OCI-LY1 (cell line): ENCODE measurements around the gene UNC80.
A peak's percentile ranks its signal among the peaks of the same experiment; 100 is the strongest.

Source experiments
- H2AFZ ChIP-seq: fragments of 200-600 bp; sonication (generic), shearing (Covaris generic); 2 replicates; pipeline ENCODE4 v1.6.0; 2014; ENCODE audit warnings: antibody characterized with exemption, mild to moderate bottlenecking, low read length
- H3F3A ChIP-seq: fragments of 200-600 bp; sonication (generic), shearing (Covaris generic); 2 replicates; pipeline ENCODE4 v1.6.0; 2014; ENCODE audit warnings: mild to moderate bottlenecking, antibody characterized with exemption, low read length, moderate library complexity; ENCODE audit not compliant: insufficient read depth
- H3K27ac ChIP-seq: fragments of 200-600 bp; sonication (generic); 2 replicates; pipeline ENCODE4 v1.5.1; 2014; ENCODE audit warnings: low read length, mixed run types, mild to moderate bottlenecking, low read depth; ENCODE audit not compliant: poor library complexity, severe bottlenecking
- H3K27me3 ChIP-seq: fragments of 200-600 bp; sonication (generic); 2 replicates; pipeline ENCODE4 v1.6.0; 2014; ENCODE audit warnings: antibody characterized with exemption, mild to moderate bottlenecking, low read length, moderate library complexity; ENCODE audit not compliant: insufficient read depth
- H3K36me3 ChIP-seq: fragments of 200-600 bp; sonication (generic); 2 replicates; pipeline ENCODE4 v1.6.1; 2014; ENCODE audit warnings: mild to moderate bottlenecking, antibody characterized with exemption, low read length, moderate library complexity, mixed read lengths; ENCODE audit not compliant: insufficient read depth
- H3K4me1 ChIP-seq: fragments of 200-600 bp; sonication (generic); 2 replicates; pipeline ENCODE4 v1.5.1; 2014; ENCODE audit warnings: mild to moderate bottlenecking, low read length, moderate library complexity; ENCODE audit not compliant: insufficient read depth, severe bottlenecking
- H3K4me2 ChIP-seq: fragments of 200-600 bp; sonication (generic), shearing (Covaris generic); 2 replicates; pipeline ENCODE4 v1.6.1; 2014; ENCODE audit warnings: low read length
- H3K4me3 ChIP-seq: fragments of 200-600 bp; sonication (generic); 2 replicates; pipeline ENCODE4 v1.5.1; 2014; ENCODE audit warnings: low read length, low read depth, mild to moderate bottlenecking, mixed read lengths; ENCODE audit not compliant: poor library complexity, severe bottlenecking
- H3K79me2 ChIP-seq: fragments of 200-600 bp; shearing (Covaris generic); 2 replicates; pipeline ENCODE4 v1.6.1; 2016; ENCODE audit warnings: mixed run types, low read length, mixed read lengths; ENCODE audit not compliant: insufficient read depth
- H3K9ac ChIP-seq: fragments of 200-600 bp; sonication (generic), shearing (Covaris generic); 2 replicates; pipeline ENCODE4 v1.6.1; 2014; ENCODE audit warnings: mild to moderate bottlenecking, low read length, mixed read lengths
- H3K9me2 ChIP-seq: fragments of 200-600 bp; sonication (generic), shearing (Covaris generic); 2 replicates; pipeline ENCODE4 v1.6.1; 2014; ENCODE audit warnings: low read depth, mild to moderate bottlenecking, low read length, mixed read lengths
- H3K9me3 ChIP-seq: fragments of 200-600 bp; shearing (Covaris generic); 2 replicates; pipeline ENCODE4 v1.6.1; 2014; ENCODE audit warnings: low read length, mixed read lengths
- H4K20me1 ChIP-seq: fragments of 200-600 bp; sonication (generic), shearing (Covaris generic); 2 replicates; pipeline ENCODE4 v1.6.0; 2016; ENCODE audit warnings: mild to moderate bottlenecking, low read length; ENCODE audit not compliant: insufficient read depth
- EZH2 ChIP-seq: fragments of 200-600 bp; sonication (generic), shearing (Covaris generic); IDR thresholded peaks from 2 replicates; pipeline ENCODE4 v1.8.0; 2017; ENCODE audit warnings: borderline replicate concordance, mixed run types, mild to moderate bottlenecking, antibody characterized with exemption, low read length, moderate library complexity, mixed read lengths
- TF ChIP-seq, protein P1 (sequence below): fragments of 200-600 bp; sonication (generic), shearing (Covaris generic); IDR thresholded peaks from 2 replicates; pipeline ENCODE4 v1.5.1; 2017; ENCODE audit warnings: mild to moderate bottlenecking, antibody characterized with exemption, low read length, moderate library complexity, mixed read lengths

Gene UNC80

DNA sequence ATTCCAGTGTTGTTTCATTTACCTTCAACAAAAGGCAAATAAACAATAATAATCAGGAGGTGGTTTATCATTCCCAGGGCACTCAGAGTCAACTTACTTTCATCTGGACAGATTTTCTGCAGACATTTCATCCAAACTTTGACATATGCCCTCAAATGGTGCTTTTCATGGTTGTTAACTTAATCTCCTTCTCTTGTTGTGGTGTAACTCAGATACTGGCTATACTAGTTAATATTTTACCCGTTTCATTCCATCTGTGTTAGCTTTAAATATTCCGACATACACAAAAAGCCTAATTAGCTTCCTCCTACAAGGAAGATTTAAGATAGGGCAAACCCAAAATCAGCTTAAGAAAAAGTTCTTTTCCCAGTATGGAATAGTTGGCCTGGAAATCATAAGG is 186.4 kb downstream of the UNC80 start:
- Histone ChIP-seq H3K9ac (no peak overlapping the region), H4K20me1 (no peaks in the 10 kb centered on the region), H3K4me3 (no peak overlapping the region), H2AFZ (no peak overlapping the region), H3K27me3 (no peaks in the 10 kb centered on the region), H3K79me2 (no peaks in the 10 kb centered on the region), H3K27ac (no peak overlapping the region), H3K4me2 (no peak overlapping the region), H3F3A (no peaks in the 10 kb centered on the region), H3K9me2 (no peaks in the 10 kb centered on the region), H3K36me3 (no peaks in the 10 kb centered on the region), H3K9me3 (no peaks in the 10 kb centered on the region), H3K4me1 (no peaks in the 10 kb centered on the region)
- TF ChIP-seq EZH2 = no peak
- TF ChIP-seq, protein P1, sequence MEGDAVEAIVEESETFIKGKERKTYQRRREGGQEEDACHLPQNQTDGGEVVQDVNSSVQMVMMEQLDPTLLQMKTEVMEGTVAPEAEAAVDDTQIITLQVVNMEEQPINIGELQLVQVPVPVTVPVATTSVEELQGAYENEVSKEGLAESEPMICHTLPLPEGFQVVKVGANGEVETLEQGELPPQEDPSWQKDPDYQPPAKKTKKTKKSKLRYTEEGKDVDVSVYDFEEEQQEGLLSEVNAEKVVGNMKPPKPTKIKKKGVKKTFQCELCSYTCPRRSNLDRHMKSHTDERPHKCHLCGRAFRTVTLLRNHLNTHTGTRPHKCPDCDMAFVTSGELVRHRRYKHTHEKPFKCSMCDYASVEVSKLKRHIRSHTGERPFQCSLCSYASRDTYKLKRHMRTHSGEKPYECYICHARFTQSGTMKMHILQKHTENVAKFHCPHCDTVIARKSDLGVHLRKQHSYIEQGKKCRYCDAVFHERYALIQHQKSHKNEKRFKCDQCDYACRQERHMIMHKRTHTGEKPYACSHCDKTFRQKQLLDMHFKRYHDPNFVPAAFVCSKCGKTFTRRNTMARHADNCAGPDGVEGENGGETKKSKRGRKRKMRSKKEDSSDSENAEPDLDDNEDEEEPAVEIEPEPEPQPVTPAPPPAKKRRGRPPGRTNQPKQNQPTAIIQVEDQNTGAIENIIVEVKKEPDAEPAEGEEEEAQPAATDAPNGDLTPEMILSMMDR = no peak

DNA sequence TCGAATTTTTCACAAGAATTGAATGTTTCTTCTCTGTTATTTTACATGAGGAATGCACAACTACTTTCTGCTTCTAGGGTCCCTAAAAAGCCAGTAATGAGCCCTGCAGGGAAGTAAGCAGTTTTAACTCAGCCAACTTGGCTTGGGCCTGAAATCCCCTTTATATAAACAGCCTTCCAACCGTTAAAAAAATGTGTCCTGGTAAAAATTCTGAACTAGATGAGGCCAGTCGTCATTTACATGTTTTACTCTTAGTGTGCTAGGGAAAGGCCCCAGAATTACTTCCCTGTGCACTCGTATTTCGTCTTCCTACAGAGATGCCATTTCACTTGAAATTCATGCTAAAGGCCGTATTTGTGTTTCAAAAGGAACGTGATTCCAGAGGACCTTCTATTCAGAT is 188.4 kb downstream of the UNC80 start:
- H3F3A ChIP-seq = no peaks in the 10 kb centered on the region
- TF ChIP-seq EZH2 = no peak
- TF ChIP-seq, protein P1 = no peak
- H3K27ac ChIP-seq = no peak overlapping the region
- no peaks in the 10 kb centered on the region for H3K36me3 ChIP-seq
- no peak overlapping the region for H3K4me3 ChIP-seq
- no peaks in the 10 kb centered on the region for H3K79me2 ChIP-seq
- no peaks in the 10 kb centered on the region for H3K4me1 ChIP-seq
- no peaks in the 10 kb centered on the region for H3K27me3 ChIP-seq
- no peaks in the 10 kb centered on the region for H3K9me2 ChIP-seq
- no peak overlapping the region for H2AFZ ChIP-seq
- no peak overlapping the region for H3K4me2 ChIP-seq
- no peak overlapping the region for H3K9ac ChIP-seq
- H3K9me3 ChIP-seq = no peaks in the 10 kb centered on the region
- no peaks in the 10 kb centered on the region for H4K20me1 ChIP-seq

DNA sequence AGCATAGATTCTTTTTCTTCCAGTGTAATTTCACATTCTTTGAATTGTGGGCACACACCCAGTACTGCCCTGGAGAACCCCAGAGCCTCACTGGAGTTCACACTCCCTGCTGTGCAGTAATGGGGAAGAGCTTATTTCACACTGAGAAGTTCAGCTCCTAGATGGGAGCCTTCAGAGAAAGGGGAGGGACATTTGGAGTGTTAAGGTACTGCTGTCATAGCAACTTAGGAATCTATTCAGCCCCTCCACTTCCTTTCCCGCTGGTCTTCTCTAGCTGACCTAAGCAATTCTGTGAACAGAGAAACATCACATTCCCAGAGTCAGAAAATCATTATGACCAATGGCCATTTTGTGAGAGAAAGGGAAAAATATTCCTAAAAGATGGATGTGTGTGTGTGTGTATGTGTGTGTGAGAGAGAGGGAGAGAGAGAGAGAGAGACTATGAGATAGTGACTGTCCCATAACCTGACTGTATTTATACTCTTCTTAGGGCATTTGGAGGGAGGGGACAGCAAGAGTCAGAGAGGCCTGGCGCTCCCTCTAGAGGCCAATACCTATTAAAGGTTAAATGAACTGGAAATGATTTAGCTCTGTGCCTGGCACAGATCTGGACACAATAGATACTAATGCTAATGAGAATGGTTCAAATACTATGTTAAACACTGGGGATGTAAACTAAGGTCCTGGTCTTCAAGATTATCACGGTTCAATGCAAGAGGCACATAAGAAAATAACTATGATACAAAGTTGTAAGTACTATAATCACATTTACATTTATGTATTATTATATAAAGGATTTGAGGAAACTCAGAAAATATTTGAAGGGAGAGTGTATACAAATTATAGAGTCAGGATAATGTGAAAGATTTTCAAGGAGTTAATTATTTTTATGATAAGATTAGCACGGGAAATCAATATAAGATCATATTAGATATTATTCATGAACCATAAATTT is 189.3 kb downstream of the UNC80 start:
- Histone ChIP-seq H3F3A (no peaks in the 10 kb centered on the region), H3K4me3 (no peak overlapping the region), H3K27me3 (no peaks in the 10 kb centered on the region), H3K36me3 (no peaks in the 10 kb centered on the region), H3K9ac (no peak overlapping the region), H3K4me2 (no peak overlapping the region), H3K27ac (no peak overlapping the region), H3K9me2 (no peaks in the 10 kb centered on the region), H3K9me3 (no peaks in the 10 kb centered on the region), H3K4me1 (no peaks in the 10 kb centered on the region), H2AFZ (no peak overlapping the region), H4K20me1 (no peaks in the 10 kb centered on the region), H3K79me2 (no peaks in the 10 kb centered on the region)
- no peak for TF ChIP-seq EZH2
- TF ChIP-seq, protein P1 = peak; percentile 73
